Stimulated activated CD8-positive, alpha-beta memory T cell treated with anti-CD3 and anti-CD28 coated beads, Interleukin-7, amount 100 ng/mL, for 1 hour (primary cell): ENCODE data around the gene AKAP7.

Experiments
- DNase-seq, 2 donors: peaks; one replicate each; pipeline ENCODE4 v3.0.0-alpha.2; 2020; ENCODE audit warnings: low read depth in 2 of 2

AKAP7 gene

DNA sequence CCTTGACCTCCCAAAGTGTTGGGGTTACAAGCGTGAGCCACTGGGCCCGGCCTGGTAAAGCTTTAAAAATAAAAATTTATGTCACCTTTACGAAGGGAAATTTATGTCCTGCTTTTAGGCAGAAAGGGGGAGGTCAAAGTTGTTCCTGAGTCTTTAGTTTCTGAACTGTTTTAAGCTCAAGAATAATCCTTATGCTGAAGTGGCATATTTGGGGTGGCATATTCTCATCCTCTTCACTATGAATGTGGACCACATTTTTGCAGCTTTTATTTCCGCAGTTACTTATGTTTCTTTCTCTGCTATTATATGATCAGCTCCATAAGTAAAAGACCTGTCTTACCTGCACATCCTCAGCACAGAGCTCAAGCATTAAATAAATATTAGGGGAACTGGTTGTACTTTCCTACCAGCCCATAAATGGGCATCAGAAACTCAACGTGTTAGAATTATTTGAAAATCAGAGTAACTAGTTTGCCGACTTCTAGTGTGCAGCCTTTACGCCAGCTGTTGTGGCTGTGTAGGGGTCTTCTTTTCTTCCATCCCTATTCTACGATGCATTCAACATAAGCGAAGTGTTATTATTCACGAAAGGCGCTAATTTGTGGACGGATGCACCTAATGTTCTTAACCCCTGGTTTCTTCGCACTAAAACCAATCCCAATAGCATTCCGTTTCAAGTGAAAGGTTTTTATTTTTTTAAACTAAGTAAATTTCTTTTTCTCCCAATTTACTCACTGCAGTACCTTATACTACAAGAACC lies 867 bp upstream of the AKAP7 start:
- DNase-seq: no peak

DNA sequence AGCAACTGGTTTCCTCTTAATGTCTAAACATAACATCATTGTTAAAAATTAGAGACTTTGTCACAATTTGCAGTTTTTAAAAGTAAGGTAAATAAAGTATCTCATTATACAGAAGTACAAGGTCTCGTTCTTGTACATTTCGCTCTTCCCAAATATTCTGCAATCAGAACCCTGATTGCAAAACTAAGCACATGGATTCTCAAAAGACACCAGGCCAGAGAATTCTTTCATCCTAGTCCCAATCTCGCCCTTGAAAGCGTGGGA lies 355 bp upstream of the AKAP7 start:
- DNase-seq: no peak

- no peak for DNase-seq
Observed at GRCh38 chr6:131136021-131136786, 937 bp downstream of the AKAP7 start.

DNA sequence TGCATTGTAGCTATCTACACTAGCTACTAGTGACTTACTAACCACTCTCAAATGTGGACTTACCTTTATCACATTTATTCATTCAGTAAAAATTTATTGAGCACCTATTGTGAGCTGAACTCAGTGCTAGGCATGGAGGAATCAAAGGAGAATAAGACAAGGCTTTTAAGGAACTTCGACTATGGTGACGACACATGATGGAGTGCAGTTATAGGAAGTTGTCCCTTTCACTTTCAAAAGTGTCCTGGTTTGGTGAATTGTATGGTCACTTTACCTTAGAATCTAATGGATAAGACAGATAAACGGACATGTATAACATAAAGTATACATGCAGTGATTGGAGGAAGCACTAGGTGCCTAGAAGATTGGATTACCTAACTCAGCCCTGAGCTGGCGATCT lies 4.3 kb downstream of the AKAP7 start:
- DNase-seq: no peak

DNA sequence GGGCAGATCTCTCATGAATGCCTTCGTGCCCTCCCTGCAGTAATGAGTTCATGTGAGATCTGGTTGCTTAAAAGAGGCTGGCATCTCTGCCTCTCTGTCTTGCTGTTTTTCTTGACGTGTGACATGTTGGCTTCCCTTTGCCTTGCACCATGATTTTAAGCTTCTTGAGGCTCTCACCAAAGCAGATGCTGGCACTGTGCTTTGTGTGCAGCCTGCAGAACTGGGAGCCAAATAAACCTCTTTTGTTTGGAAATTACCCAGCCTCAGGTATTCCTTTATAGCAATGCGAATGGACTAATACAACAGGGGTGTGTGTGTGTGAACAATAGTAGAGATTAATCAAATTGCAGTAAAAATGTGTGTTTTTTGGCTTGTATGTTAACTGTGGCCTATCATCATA lies 8.1 kb downstream of the AKAP7 start:
- DNase-seq: no peak

DNA sequence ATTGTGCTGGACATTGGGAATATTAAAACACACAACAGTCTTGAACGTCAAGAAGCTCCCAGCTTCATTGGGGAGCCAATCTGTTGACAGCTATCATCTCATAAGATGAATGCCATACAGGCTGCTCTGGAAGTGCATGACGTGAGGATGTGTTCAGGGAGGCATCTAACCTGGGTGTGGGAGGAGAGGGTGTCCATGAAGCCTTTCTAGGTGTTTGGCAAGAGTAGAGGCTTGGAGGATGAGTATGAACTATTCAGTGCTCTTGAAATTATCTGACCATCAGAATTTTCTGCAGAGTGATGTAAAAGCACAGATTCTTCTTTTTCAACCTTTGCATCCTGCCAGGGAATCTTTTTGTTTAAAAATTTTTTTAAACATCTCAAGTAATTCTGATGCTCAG lies 11.6 kb downstream of the AKAP7 start:
- DNase-seq: no peak

GRCh38 chr6:131156411-131156810 lies 21.1 kb downstream of the AKAP7 start:
- DNase-seq: no peak

GRCh38 chr6:131159578-131159977 lies 24.3 kb downstream of the AKAP7 start:
- DNase-seq: no peak

DNA sequence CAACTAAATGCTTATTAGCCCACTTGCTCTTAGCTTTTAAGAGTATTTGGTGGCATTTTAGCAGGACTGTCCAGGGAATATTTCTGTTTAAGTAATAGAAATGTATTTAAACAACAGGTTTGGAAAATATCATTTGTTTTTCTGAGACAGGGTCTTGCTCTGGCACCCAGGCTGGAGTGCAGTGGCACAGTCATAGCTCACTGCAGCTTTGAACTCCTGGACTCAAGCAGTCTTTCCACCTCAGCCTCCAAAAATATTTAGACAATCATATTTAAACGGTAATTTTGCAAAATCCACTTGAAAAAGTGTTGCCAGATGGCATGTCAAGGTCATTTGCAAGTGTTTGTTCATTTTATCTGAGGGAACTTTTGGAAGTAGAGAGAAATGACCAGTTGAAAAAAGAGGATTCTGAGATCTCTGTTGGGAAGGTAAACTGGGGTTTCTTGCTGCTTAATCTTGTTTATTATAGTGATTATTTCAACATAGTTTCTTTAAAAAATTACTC lies 25.0 kb downstream of the AKAP7 start:
- DNase-seq: no peak

GRCh38 chr6:131161987-131162386 lies 26.7 kb downstream of the AKAP7 start:
- no peak for DNase-seq

DNA sequence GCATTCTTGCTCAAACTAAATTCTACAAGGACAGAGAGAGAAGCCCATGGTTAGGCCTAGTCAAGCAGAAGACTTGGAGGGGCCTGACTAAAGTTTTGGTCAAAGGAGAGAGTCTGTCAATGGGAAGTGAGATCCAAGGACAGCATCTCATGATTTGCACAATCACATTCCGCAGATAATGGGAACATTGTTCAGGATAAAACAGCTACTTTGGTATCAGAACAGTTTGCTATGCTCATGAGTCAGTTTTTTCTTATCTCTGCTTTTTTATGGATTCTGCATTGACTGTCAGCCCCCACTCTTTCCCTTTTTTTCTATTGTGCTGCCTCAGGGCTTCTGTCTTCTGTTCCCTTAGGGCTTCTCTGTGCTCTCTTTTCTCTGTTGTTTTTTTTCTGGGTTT lies 28.6 kb downstream of the AKAP7 start:
- DNase-seq: no peak

DNA sequence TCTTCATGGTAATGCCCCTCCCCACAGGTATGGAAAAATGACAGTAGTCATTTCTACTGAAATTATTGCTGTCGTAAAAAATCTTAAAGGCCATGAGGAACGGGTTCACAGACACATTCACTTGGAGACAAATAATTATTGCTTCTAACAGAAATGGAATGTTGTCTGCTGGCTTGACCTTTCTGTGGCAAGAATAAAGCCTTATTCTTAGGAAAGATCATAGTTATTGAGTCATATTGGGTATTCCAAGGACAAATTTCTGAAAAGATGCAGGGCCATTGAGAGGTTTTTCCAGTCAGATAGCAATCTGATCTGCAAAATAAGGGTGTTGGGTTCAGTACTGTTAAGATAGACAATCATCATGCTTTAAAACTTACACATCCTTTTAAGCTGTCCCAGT lies 29.2 kb downstream of the AKAP7 start:
- DNase-seq: no peak

DNA sequence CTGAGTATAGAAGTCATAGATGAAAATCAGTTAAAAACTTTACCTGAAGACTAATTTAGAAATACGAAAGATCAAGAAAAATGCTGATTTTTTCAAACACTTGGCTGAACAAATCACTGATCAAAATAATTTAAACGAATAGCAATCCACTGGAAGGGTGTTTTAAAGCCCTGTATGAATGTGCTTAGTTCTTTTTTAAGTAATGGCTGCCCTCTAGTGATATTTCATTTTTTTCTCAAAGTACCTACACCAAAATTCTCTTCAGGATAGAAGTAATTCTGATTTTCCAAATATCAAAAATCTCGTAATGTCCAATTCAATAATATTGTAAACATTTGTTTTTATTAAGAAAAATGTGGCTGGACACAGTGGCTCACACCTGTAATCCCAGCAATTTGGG lies 32.5 kb downstream of the AKAP7 start:
- DNase-seq: no peak

- no peak for DNase-seq
Observed at GRCh38 chr6:131169613-131170012, 34.3 kb downstream of the AKAP7 start.

- DNase-seq: no peak
Observed at GRCh38 chr6:131172222-131172621, 37.0 kb downstream of the AKAP7 start.

- no peak for DNase-seq
Observed at GRCh38 chr6:131173680-131174079, 38.4 kb downstream of the AKAP7 start.

DNA sequence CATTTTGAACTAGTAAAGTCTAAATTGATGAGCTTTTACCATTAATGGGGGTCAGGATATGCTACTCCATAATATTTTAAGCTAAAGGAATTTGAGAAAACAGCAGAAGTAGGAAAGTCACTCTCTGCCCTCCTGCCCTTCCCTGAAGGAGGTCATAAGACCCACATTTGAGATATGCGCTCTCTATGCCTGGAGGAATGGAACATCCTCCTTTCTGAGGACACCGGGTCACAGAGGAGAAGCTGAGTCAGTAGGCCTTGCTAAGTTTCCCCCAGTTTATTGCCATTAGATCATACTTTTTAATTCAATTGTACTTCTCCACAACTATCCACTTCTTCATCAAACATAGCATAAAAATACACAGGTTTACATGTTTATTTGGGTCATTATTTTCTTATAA lies 40.3 kb downstream of the AKAP7 start:
- DNase-seq: no peak

DNA sequence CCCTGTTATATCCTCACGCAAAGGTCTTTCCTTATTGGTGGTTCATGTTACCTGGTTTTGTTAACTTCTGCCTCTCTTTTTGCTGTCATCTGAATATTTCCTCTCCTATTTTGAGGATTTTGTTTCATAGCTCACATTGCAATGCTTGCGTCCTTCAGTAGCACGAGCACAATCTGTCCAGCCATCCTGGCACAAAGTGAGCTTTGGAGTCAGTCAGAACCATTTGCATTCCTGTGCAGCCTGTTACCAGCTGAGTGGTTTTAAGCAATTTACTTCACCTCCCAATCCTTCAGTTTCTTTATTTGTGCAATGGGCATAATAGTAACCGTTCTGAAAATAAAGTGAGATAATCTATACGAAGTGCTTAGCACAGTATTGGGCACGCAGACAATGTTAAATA lies 42.7 kb downstream of the AKAP7 start:
- DNase-seq: no peak

- DNase-seq: no peak
Observed at GRCh38 chr6:131182991-131183425, 47.7 kb downstream of the AKAP7 start.

GRCh38 chr6:131183427-131184095 lies 48.3 kb downstream of the AKAP7 start:
- DNase-seq: no peak

- no peak for DNase-seq
Observed at GRCh38 chr6:131191590-131191989, 56.3 kb downstream of the AKAP7 start.

GRCh38 chr6:131197716-131198115 lies 62.4 kb downstream of the AKAP7 start:
- DNase-seq: no peak
